Left renal pelvis (tissue), 4 donors: ENCODE results near the gene PYCR2. TPM values are rescaled to one million over a fixed set of nuclear protein-coding genes. Genes with fewer than 3 reads are reported as not detected.
"Not testable (repeated sequence)": the region's sequence is repeated elsewhere in the genome, so short reads cannot be mapped to it uniquely, and the experiment has no call there.

Source experiments
- DNase-seq, 4 donors: peaks; one replicate each; pipeline ENCODE4 v3.0.0-alpha.2; 2013; ENCODE audit warnings: low read depth in 4 of 4, low spot score in 3 of 4
- polyA plus RNA-seq, 4 donors: library from polyadenylated mRNA; unstranded; fragments of 120-200 nt; gene quantifications; one replicate each; pipeline ENCODE4 v1.2.1, GENCODE V29; 2013; ENCODE audit not compliant: insufficient read length in 4 of 4

PYCR2 gene
- polyA plus RNA-seq, 4 donors: 42.6 to 64.1 (median 45.8) TPM

DNA sequence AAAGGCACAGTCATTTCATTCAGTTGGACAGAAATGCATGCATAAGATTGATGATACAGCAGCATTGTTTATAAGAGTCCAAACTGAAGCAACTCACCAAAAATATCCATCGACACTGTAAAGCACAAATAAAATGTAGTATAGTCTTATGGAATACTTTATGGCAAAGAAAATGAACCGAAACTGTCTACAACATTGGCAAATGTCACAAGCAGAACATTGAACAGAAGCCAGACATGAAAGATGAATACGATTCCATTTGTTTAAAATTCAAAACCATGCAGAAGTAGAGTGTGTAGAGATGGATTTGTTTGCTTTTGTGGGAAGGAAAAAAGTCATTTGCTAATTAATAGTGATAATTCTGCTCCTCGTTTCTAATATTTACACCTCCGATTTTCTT lies 27.6 kb downstream of the PYCR2 start:
- DNase-seq: no peak

DNA sequence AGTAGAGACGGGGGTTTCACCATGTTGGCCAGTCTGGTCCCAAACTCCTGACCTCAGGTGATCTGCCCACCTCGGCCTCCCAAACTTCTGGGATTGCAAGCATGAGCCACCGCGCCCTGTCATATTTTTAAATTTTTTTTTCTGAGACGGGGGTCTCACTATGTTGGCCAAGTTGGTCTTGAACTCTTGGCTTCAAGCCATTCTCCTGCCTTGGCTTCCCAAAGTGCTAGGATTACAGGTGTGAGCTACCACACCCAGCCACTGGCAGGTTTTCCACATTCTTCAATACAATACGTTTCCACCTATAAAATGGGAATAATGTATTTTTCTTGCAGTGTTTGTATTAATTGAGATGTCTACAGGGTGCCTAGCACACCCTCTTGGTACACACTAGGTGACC lies 31.7 kb downstream of the PYCR2 start:
- no peak for DNase-seq

GRCh38 chr1:225891229-225891972 lies 32.6 kb downstream of the PYCR2 start:
- DNase-seq: no peak

DNA sequence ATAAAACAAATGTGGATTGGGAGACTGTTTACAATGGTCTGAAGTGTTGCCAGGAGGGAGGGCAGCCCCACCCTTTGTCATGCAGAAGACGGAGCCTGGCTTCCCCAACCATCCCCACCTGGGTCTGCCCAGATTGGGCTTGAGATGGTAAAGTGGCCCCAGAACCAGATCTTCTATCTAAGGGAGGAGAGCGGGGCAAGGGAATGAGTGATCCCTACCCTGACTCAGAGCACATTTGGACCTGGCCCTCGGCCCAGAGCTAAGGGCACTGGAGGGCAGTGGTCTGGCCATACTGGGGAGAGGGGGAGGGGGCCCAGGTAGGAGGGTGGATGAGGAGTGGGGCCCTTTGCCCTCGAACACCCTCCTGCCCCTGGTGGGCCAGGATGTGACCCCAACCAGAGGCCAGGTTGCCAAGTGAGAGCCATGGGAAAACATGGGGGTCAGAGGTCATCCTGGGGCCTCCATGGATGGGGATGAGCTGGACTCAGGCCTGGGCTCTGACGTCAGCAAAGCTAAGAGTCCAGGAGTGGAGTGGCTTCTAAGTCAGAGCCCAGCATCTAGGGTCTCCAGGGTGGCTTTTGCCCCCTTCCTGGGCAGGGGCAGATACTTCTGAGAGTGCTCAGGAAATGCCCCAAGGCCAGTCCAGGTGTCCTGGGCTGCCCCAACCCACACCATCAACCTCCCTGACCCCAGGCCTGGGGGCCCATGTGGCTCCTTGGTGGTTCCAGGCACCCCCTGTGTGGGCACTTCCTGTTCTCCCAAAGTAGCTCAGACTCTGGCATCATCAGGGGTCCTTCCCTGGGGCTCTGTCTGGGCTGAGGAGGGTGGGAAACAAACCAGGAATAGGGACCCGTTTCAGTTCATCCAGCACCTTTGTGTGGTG lies 33.5 kb downstream of the PYCR2 start:
- DNase-seq: no peak

- no peak for DNase-seq
Observed at GRCh38 chr1:225889743-225890142, 34.3 kb downstream of the PYCR2 start.

DNA sequence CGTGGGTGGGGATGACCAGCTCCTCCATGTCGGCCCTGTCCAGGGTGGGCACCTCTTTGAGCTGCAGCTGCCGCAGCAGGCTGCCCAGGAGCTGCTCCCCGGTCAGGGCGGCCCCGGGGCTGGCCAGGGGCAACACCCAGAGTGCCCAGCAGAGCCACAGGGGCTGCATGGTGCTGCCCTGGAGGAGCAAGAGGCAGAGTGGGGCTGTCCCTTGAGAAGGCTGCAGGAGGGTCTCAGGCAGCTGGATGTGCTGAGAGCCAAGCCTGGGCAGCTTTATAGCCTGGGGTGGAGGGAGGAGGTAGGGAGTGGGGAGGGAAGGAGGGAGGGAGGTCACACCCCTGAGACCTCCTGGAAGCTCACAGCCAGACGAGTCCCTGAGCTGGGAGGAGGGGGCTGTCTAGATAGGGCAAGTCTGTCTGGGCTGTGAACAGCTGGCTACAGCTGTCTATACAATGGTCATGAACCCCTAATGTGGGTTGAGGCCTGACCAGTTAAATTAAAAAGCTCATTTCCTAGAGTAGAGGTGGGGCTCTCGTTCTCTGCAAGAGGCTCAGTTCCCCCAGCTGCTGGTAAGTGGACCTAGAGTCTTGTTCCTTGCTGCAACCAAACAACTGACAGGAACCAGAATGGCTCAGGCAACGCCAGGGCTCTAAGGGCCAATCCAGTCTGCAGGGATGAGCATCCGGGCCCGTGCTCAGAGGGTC lies 35.0 kb downstream of the PYCR2 start, which contains the start of gene LEFTY1:
Gene LEFTY1 (minus strand): TSS at position 249 of the 704 bp plus-strand sequence. CDS start 80 bp downstream, at position 169.
- DNase-seq: peak; percentile 64 to 84 (median 82)

DNA sequence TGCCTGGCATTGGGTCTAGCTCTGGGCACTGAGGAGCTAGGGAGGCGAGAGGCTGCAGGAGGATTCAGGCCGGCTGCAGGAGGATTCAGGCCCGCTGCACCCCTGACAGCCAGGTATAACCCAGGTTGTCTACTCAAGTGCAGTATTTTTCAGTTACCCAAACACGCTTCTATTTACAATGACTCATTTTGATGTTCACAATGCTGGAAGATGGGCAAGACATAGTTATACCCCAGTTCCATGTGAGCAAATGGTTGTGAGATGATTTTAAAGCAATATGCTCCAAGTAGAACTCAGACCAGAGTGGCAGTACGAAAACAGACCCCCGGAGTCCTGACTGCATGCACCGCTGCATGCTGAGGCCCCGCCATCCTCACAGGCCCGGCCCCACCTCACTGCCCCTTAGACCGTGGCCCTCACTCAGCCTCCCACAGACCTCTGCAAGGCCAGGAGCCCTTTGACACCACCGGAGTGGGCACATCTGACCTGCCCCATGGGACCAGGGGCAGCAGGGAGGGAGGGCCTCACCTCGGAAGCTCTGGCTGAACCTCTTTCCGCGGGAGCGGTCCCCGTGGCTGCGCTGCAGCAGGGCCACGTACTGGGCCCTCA lies 35.7 kb downstream of the PYCR2 start:
- DNase-seq: no peak

DNA sequence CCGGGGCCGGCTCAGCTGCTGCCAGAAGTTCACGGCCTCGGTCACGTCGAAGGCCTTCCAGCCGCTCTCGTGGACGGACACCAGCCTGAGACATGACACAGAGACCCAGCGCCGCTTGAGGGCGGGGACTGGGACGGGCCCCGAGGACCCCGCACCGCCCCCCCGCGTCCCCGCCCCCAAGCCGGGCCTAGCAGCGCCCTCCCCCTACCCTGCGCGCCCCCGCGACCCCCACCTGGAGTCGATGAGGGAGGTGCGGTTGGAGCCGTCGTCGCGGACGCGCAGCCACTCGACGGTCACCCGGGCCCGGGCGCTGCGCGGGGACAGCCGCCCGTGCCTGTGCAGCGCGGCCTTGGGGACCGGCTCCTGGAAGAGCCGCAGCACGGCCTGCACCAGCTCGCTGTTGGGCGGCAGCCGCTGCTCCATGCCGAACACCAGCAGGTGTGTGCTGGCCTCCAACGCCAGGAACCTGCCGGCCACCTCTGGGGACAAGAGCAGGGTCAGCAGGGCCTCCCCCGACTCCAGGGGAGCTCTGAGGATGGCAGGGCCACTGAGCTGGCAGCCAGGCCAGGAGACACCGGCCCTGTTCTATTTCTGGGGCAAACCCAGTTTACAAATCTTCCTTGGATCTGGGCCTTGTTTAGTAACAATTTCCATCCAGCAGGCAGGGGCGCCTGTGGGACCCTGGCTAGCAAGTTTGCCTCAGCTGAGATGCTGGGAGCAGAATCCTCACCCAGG lies 36.3 kb downstream of the PYCR2 start:
- DNase-seq: not testable (repeated sequence)

DNA sequence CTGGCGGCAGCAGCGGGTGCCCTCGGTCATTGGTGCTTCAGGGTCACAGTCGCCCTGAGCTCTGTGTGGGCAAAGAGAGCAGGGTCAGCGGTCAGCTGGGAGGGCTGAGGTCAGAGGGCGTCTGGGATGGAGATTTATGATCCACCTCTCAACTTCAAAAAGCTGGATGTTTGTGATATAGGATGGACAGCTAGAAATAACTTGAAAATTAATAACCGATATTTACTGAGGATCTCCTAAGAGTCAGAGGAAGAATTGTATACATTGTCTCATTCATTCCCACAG lies 37.1 kb downstream of the PYCR2 start:
- DNase-seq: no peak

DNA sequence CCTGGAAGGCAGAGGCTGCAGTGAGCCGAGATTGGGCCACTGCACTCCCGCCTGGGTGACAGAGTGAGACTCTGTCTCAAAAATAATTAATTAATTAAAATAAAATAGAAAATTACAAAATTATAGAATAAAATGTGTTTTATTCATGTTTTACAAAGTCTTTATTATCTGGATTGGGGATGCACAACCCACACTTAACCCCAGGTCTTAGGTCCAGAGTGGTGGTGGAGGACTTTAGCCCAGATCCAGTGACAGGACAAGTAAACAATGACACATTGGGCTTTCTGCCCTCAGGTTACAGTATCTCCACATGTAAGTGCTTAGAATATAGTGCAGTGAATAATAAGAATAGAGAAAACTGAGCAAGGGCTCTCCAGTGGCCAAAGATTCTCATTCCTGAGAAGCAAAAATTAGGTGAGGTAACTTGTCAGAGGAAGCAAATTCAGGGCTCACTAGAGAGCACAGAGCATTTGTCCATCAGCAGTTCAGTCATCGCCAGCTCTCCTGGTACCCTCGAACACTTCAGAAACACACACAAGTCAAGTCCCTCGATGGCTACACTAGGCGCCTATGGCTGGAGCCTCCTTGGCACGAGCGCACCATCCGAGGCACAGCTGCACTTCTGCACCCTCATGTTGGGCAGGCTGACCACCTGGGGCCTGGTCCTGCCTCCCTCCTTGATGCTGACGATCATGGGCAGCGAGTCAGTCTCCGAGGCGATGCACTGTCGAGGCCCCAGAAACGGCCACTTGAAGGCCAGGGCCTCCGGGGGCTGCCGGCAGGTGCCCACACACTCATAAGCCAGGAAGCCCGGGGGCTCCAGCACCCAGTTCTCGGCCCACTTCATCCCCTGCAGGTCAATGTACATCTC lies 37.7 kb downstream of the PYCR2 start:
- DNase-seq: no peak

GRCh38 chr1:225885336-225885735 lies 38.7 kb downstream of the PYCR2 start:
- DNase-seq: no peak

DNA sequence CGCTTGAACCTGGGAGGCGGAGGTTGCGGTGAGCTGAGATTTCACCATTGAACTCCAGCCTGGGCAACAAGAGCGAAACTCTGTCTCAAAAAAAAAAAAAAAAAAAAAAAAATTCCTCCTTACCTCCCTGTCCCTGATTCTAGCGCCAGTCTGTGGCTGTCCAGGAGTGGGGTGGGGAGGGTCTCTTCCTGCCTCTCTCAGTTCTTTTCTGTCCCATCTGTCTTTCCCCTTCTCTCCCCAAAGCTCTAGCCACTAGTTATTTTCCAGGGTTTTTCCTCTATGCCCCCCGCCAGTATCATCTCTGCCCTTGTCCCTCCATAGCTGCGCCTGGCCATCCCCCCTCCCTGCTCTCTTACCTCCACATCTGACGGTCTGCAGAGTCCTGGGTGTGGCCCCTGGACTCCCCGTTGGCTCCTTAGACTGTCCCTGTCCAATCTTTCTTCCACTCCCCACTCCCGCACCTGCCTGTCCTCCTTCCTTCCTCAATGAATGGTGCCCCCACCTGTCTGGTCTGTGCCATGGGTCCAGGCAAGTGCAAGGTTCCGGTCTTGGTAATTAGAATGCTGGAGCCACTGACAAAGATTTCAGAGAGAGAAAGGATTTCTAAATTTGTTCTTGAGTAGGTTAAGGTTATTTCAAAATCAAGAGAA lies 40.3 kb downstream of the PYCR2 start:
- no peak for DNase-seq

DNA sequence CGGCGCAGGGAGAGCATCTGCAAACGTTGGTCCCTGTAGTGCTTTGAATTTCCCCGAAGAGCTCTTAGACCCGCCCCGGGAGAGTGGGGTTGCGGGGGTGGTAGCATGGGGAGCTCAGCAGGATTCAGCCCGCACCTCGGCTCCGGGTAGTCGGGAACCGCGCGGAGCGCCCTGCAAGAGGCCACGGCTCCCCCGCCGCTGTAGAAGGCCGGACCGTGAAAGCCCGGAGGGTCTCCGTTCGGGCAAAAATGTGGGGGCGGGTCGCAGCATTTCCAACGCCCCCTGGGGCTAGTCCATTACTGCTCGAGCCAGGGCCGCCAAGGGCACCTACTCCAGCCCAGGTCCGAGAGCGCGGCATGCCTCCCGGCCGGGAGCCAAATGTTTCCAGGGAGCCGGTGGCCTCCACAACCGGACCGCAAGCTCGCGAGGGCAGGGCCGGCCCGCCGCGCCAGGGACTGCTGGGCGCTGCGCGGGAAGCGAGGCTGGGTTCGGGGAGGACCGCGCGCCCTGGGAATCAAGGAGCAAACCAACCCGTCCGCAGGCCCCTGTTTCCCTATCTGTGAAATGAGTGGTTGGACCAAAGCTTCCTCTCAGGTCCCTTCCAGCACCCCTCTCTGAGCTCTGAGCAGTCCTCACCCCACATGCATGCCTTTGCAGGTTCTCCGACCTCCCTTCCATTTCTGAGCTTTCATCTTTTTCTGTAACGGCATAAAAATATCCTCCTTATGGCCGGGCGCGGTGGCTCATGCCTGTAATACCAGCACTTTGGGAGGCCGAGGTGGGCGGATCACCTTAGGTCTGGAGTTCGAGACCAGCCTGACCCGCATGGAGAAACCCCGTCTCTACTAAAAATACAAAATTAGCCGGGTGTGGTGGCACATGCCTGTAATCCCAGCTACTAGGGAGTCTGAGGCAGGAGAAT lies 41.1 kb downstream of the PYCR2 start:
- no peak for DNase-seq

DNA sequence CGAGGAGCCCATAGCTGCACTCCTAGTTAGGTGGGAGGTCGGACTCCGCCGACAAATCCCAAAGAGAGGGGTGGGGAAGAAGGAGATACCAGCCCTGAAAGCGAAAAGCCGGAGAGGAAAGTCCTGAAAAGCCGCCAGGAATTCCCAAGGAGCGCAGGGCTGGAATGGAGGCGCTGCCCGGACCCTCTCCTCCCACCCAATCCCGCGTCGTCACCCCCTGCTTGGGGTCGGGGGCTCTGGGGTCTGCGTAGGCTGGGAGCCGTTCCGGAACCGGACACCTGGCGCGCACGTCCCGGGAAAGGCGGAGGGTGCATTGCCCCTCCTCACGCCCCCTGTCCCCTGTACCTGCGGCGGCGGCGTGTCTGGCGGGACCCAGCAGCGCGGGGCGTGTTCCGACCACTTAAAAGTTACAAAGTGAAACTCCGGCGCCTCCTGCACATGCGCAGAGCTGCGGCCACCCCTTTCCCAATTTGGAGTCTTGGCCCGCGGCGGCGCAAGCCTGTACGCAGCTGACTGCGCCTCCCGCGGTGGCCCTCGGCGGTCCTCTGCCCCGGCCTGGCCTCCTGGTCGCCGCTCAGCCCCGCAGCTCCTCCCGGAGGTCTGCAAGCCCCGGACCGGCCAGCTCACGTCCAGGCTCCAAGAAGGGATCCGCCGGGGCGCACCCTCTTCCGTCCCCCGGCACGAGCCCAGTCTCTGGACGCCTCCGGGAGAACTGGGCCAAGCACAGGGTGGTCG lies 41.9 kb downstream of the PYCR2 start, which contains the start of gene TMEM63A:
Gene TMEM63A (minus strand): TSS at position 422 of the 735 bp plus-strand sequence. CDS start 4,800 bp downstream, outside the sequence.
- DNase-seq: peak; percentile 70 to 79 (median 74)

DNA sequence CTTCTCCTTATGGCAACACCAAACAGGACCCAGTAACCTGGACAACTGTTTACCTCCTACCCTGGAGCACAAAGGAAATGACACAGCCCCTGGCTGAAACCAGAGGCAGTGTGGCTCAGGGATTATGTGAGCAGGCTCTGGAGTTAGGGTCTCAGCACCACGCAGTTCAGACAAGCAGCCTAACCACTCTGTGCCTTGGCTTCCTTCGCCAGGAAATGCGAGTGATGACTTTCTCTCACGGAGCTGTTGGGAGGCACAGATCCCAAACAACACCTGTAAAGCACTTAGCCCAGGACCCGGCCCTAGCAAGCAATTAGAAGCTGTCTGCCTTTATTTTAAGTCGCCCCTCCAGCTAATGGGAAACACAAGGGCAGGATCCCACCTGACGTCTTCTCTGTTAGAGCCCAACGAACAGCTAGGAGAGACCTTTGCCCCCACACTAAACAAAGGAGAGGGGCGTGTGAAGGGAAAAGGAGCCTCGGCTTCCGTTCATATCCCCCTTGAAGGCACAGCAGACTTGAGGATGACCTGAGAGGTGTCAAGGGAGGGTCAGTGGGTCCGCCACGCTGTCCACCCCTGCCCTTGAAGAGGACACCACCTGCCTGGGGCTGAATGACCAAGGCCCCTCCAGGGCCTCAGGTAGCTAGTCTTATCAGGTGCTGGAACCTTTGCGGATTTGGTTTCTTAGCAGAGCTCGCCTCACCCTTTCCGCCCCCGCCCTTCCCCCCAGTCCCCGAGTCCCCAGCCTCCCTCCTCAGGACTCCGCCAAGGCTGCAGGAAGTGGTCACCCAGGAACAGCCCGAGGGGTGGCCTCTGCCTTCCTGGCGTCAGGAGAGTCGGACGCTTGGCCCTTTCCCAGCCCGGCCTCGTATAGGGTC lies 42.7 kb downstream of the PYCR2 start:
- DNase-seq: no peak

- DNase-seq: no peak
Observed at GRCh38 chr1:225880636-225881035, 43.4 kb downstream of the PYCR2 start.
